Measurements from ENCODE around the gene RPS2.
"Not testable (repeated sequence)": the region's sequence is repeated elsewhere in the genome, so short reads cannot be mapped to it uniquely, and the experiment has no call there.

RPS2 gene

DNA sequence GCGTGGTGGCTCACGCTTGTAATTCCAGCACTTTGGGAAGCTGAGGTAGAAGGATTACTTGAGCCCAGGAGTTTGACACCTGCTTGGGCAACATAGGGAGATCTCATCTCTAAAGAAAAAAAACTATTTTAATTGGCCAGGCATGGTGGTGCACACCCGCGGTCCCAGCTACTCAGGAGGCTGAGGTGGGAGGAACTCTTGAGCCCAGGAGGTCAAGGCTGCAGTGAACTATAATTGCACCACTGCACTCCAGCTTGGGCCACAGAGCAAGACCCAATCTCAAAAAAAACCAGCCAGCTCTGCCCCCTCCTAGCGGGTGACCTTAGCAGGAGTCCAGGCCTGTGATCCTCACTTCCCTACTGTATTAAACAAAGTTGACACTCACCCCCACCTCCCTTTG is 40.5 kb downstream of the RPS2 start:
- no peak for DNase-seq (ENCODE audit: insufficient read length, low spot score)
- TF ChIP-seq POLR2AphosphoS5 (IDR thresholded peaks at IDR 0.05; ENCODE audit: low read depth, low read length) (no peak), TAF1 (IDR thresholded peaks at IDR 0.05; ENCODE audit: low read depth, low read length) (no peak), POU2F2 (IDR thresholded peaks at IDR 0.05; ENCODE audit: low read depth, low read length) (no peak), SPI1 (IDR thresholded peaks at IDR 0.05; ENCODE audit: low read depth, low read length) (no peak), PAX5 (IDR thresholded peaks at IDR 0.05; ENCODE audit: insufficient read depth, low read length, severe bottlenecking) (no peak), POLR2A (IDR thresholded peaks at IDR 0.05; ENCODE audit: low read depth, low read length) (no peak)
- no peak for FAIRE-seq

- no peak for DNase-seq (ENCODE audit: insufficient read length, low spot score)
These were observed 41.2 kb downstream of the RPS2 start for GRCh38 chr16:1923299-1924034.

DNA sequence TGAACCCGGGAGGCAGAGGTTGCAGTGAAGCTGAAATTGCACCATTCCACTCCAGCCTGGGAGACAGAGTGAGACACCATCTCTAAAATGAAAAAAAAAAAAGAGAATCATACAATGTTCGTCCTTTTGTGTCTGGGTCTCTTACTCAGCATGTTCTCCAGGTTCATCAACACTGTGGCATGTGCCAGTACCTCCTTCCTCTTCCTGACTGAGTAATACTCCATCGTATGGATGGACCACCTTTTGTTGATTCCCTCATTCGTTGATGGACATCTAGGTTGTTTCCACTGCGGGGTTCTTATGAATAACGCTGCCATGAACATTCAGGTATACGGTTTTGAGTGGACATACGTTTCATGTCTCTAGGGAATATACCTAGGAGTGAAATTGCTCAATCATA is 42.3 kb downstream of the RPS2 start:
- no peak for DNase-seq (ENCODE audit: insufficient read length, low spot score)
- TF ChIP-seq POU2F2 (IDR thresholded peaks at IDR 0.05; ENCODE audit: low read depth, low read length) (no peak), TAF1 (IDR thresholded peaks at IDR 0.05; ENCODE audit: low read depth, low read length) (no peak), SPI1 (IDR thresholded peaks at IDR 0.05; ENCODE audit: low read depth, low read length) (no peak), POLR2A (IDR thresholded peaks at IDR 0.05; ENCODE audit: low read depth, low read length) (no peak), POLR2AphosphoS5 (IDR thresholded peaks at IDR 0.05; ENCODE audit: low read depth, low read length) (no peak), PAX5 (IDR thresholded peaks at IDR 0.05; ENCODE audit: insufficient read depth, low read length, severe bottlenecking) (no peak)
- no peak for FAIRE-seq

More at GRCh38 chr16:1923299-1924034, 41.2 kb downstream of the RPS2 start:
- TF ChIP-seq POU2F2 (IDR thresholded peaks at IDR 0.05; ENCODE audit: low read depth, low read length) (no peak), SPI1 (IDR thresholded peaks at IDR 0.05; ENCODE audit: low read depth, low read length) (no peak), POLR2A (IDR thresholded peaks at IDR 0.05; ENCODE audit: low read depth, low read length) (no peak), TAF1 (IDR thresholded peaks at IDR 0.05; ENCODE audit: low read depth, low read length) (no peak), POLR2AphosphoS5 (IDR thresholded peaks at IDR 0.05; ENCODE audit: low read depth, low read length) (no peak), PAX5 (IDR thresholded peaks at IDR 0.05; ENCODE audit: insufficient read depth, low read length, severe bottlenecking) (no peak)
- no peak for FAIRE-seq

GRCh38 chr16:1920727-1921171 is 43.9 kb downstream of the RPS2 start:
- DNase-seq (ENCODE audit: insufficient read length, low spot score) (no peak), FAIRE-seq (no peak)

GRCh38 chr16:1920122-1920521 is 44.5 kb downstream of the RPS2 start:
- not testable (repeated sequence) for FAIRE-seq; DNase-seq (ENCODE audit: insufficient read length, low spot score)

More at GRCh38 chr16:1920727-1921171, 43.9 kb downstream of the RPS2 start:
- TF ChIP-seq POU2F2 (IDR thresholded peaks at IDR 0.05; ENCODE audit: low read depth, low read length), result no peak
- TF ChIP-seq POLR2AphosphoS5 (IDR thresholded peaks at IDR 0.05; ENCODE audit: low read depth, low read length), result no peak
- no peak for TF ChIP-seq SPI1 (IDR thresholded peaks at IDR 0.05; ENCODE audit: low read depth, low read length)
- no peak for TF ChIP-seq POLR2A (IDR thresholded peaks at IDR 0.05; ENCODE audit: low read depth, low read length)
- no peak for TF ChIP-seq TAF1 (IDR thresholded peaks at IDR 0.05; ENCODE audit: low read depth, low read length)
- TF ChIP-seq PAX5 (IDR thresholded peaks at IDR 0.05; ENCODE audit: insufficient read depth, low read length, severe bottlenecking), result no peak

- no peak for TF ChIP-seq TAF1 (IDR thresholded peaks at IDR 0.05; ENCODE audit: low read depth, low read length)
- TF ChIP-seq POU2F2 (IDR thresholded peaks at IDR 0.05; ENCODE audit: low read depth, low read length), result no peak
- no peak for TF ChIP-seq POLR2A (IDR thresholded peaks at IDR 0.05; ENCODE audit: low read depth, low read length)
- no peak for TF ChIP-seq POLR2AphosphoS5 (IDR thresholded peaks at IDR 0.05; ENCODE audit: low read depth, low read length)
- no peak for TF ChIP-seq SPI1 (IDR thresholded peaks at IDR 0.05; ENCODE audit: low read depth, low read length)
- no peak for TF ChIP-seq PAX5 (IDR thresholded peaks at IDR 0.05; ENCODE audit: insufficient read depth, low read length, severe bottlenecking)
- DNase-seq (ENCODE audit: insufficient read length, low spot score) (no peak), FAIRE-seq (no peak)
These were observed 45.2 kb downstream of the RPS2 start for GRCh38 chr16:1919327-1919998.

DNA sequence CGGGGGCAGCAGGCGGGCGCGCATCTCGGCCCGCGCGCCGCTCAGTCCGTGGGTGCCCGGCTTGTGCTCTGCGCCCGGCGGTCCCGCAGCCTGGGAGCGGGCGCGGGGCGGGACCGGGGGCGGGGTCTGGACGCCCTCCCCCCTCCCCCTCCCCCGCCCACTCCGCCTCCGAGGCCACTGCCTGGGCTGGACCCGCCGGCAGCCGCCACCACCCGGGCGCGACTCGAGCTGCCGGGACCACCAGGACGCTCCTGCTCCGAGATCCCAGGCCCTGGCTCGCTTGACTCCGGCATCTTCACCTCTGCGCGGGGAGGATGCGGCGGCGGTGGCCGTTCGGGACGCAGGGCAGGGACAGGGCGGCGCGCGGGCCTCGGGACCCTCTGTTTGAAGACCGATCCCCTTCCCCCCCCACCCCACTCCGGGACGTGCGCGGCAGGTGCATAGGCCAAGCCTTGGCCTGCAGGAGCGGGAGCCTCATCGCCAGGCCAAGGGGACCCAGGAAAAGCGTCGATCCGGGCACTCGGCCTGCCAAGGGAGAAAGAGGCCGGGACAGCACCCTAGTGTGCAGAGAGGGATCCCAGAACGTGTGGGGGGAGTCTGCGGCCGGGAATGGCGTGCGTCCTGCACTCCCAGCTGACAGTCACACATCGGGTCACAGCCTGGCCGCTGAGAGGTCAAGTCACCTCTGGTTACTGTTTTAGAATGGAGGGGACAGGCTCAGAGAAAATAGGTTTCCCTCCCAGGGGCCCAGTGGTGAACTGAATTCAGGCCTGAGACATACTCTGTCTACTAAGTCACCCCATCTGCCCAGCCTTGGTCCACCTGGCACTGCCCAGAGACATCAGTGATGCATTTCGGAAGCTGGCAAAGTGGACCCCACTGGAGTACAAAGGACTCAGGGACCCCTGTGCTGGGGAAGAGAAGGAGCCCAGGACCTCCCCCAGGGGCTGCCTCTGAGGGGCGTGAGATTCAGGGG is 46.0 kb downstream of the RPS2 start, which contains the start of gene HS3ST6:
TSS of gene HS3ST6 (minus strand) at position 65 of the 976 bp plus-strand sequence. CDS start 92 bp downstream, outside the sequence.
- DNase-seq (ENCODE audit: insufficient read length, low spot score), result no peak

GRCh38 chr16:1917665-1918350 is 46.8 kb downstream of the RPS2 start:
- no peak for FAIRE-seq
- no peak for DNase-seq (ENCODE audit: insufficient read length, low spot score)
- no peak for TF ChIP-seq PAX5 (IDR thresholded peaks at IDR 0.05; ENCODE audit: insufficient read depth, low read length, severe bottlenecking)
- no peak for TF ChIP-seq TAF1 (IDR thresholded peaks at IDR 0.05; ENCODE audit: low read depth, low read length)
- TF ChIP-seq POU2F2 (IDR thresholded peaks at IDR 0.05; ENCODE audit: low read depth, low read length), result no peak
- no peak for TF ChIP-seq POLR2AphosphoS5 (IDR thresholded peaks at IDR 0.05; ENCODE audit: low read depth, low read length)
- no peak for TF ChIP-seq POLR2A (IDR thresholded peaks at IDR 0.05; ENCODE audit: low read depth, low read length)
- no peak for TF ChIP-seq SPI1 (IDR thresholded peaks at IDR 0.05; ENCODE audit: low read depth, low read length)

More for the DNA sequence above, 46.0 kb downstream of the RPS2 start, which contains the start of gene HS3ST6:
- FAIRE-seq, result no peak
- TF ChIP-seq PAX5 (IDR thresholded peaks at IDR 0.05; ENCODE audit: insufficient read depth, low read length, severe bottlenecking) (no peak), TAF1 (IDR thresholded peaks at IDR 0.05; ENCODE audit: low read depth, low read length) (no peak), POLR2AphosphoS5 (IDR thresholded peaks at IDR 0.05; ENCODE audit: low read depth, low read length) (no peak), POLR2A (IDR thresholded peaks at IDR 0.05; ENCODE audit: low read depth, low read length) (no peak), POU2F2 (IDR thresholded peaks at IDR 0.05; ENCODE audit: low read depth, low read length) (no peak), SPI1 (IDR thresholded peaks at IDR 0.05; ENCODE audit: low read depth, low read length) (no peak)

Data from GM12891 (cell line).